NCI-H1105 (cell line): ENCODE data around the gene ARHGAP32.
"Not testable (repeated sequence)": the region's sequence is repeated elsewhere in the genome, so short reads cannot be mapped to it uniquely, and the experiment has no call there.

ENCODE experiments used
- DNase-seq: peaks from one replicate; lab custom pipeline; 2025; lab: John Stamatoyannopoulos, UW

Gene ARHGAP32

GRCh38 chr11:129034001-129034400 lies 158.1 kb downstream of the ARHGAP32 start:
- DNase-seq, result no peak

GRCh38 chr11:129023968-129024676 lies 168.0 kb downstream of the ARHGAP32 start:
- no peak for DNase-seq

GRCh38 chr11:129021295-129021694 lies 170.8 kb downstream of the ARHGAP32 start:
- DNase-seq, result no peak

- no peak for DNase-seq
These were observed 173.1 kb downstream of the ARHGAP32 start for GRCh38 chr11:129018991-129019390.

GRCh38 chr11:129018126-129018525 lies 174.0 kb downstream of the ARHGAP32 start:
- DNase-seq, result no peak

GRCh38 chr11:129013737-129014475 lies 178.2 kb downstream of the ARHGAP32 start:
- DNase-seq, result no peak

- no peak for DNase-seq
These were observed 179.2 kb downstream of the ARHGAP32 start for GRCh38 chr11:129012880-129013279.

GRCh38 chr11:129006161-129006560 lies 186.0 kb downstream of the ARHGAP32 start:
- DNase-seq, result no peak

GRCh38 chr11:128999165-128999564 lies 193.0 kb downstream of the ARHGAP32 start:
- DNase-seq, result not testable (repeated sequence)

- no peak for DNase-seq
These were observed 203.7 kb downstream of the ARHGAP32 start for GRCh38 chr11:128988242-128988970.

- DNase-seq, result no peak
These were observed 206.2 kb downstream of the ARHGAP32 start for GRCh38 chr11:128985880-128986279.

GRCh38 chr11:128983023-128983422 lies 209.1 kb downstream of the ARHGAP32 start:
- no peak for DNase-seq

GRCh38 chr11:128981254-128981653 lies 210.9 kb downstream of the ARHGAP32 start:
- DNase-seq, result no peak

GRCh38 chr11:128970598-128971190 lies 221.4 kb downstream of the ARHGAP32 start:
- DNase-seq, result no peak

GRCh38 chr11:128968916-128969315 lies 223.2 kb downstream of the ARHGAP32 start:
- no peak for DNase-seq

- DNase-seq, result no peak
These were observed 224.5 kb downstream of the ARHGAP32 start for GRCh38 chr11:128967578-128967977.

- DNase-seq, result no peak
These were observed 226.6 kb downstream of the ARHGAP32 start for GRCh38 chr11:128965485-128965884.

- DNase-seq, result no peak
These were observed 227.6 kb downstream of the ARHGAP32 start for GRCh38 chr11:128964463-128964930.

- no peak for DNase-seq
These were observed 228.3 kb downstream of the ARHGAP32 start for GRCh38 chr11:128963744-128964325.

- DNase-seq, result no peak
These were observed 229.2 kb downstream of the ARHGAP32 start for GRCh38 chr11:128962896-128963295.

GRCh38 chr11:128961645-128962044 lies 230.5 kb downstream of the ARHGAP32 start:
- no peak for DNase-seq

- DNase-seq, result no peak
These were observed 235.0 kb downstream of the ARHGAP32 start for GRCh38 chr11:128957202-128957482.
